ENCODE measurements around the gene BNC1.
A peak's percentile ranks its signal among the peaks of the same experiment; 100 is the strongest.

BNC1 gene, protein sequence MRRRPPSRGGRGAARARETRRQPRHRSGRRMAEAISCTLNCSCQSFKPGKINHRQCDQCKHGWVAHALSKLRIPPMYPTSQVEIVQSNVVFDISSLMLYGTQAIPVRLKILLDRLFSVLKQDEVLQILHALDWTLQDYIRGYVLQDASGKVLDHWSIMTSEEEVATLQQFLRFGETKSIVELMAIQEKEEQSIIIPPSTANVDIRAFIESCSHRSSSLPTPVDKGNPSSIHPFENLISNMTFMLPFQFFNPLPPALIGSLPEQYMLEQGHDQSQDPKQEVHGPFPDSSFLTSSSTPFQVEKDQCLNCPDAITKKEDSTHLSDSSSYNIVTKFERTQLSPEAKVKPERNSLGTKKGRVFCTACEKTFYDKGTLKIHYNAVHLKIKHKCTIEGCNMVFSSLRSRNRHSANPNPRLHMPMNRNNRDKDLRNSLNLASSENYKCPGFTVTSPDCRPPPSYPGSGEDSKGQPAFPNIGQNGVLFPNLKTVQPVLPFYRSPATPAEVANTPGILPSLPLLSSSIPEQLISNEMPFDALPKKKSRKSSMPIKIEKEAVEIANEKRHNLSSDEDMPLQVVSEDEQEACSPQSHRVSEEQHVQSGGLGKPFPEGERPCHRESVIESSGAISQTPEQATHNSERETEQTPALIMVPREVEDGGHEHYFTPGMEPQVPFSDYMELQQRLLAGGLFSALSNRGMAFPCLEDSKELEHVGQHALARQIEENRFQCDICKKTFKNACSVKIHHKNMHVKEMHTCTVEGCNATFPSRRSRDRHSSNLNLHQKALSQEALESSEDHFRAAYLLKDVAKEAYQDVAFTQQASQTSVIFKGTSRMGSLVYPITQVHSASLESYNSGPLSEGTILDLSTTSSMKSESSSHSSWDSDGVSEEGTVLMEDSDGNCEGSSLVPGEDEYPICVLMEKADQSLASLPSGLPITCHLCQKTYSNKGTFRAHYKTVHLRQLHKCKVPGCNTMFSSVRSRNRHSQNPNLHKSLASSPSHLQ

DNA sequence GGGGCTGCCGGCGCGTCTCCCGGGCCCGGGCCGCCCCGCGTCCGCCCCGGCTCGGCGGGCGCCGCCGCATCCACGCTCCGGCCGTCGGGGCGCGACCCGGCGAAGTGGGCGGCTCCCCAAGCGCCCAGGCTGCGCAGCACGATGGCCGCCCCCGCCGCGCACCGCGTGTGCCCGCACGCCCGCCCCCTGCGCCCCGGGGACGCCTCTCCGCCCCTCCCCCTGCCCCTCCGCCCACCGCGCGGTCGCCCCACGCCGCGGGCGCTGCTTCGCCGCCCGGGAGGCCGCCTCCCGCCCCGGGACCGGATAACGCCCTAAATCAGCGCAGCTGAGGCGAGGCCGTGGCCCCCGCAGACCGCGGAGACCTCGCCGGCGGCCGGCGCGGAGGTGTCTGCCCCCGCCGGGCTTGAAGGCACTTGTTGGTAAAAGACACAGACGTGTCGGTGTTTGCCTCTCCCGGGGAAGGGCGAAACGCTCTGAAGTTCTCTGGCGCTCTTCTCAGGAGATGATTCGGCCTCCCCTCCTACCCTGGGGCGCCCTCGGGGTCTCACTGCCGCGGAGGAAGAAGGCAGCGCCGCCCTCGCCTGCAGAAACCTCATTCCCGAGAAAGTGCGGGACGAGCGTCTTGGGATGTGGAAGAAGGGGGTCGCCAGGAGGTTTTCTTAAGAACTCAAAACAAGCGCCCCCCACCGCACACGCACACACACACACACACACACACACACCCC is at the start of gene BNC1:
Gene BNC1, minus strand, starts transcription at position 106 of the 725 bp plus-strand sequence. Its CDS starts 36 bp downstream, at position 70.
- no peak for DNase-seq

DNA sequence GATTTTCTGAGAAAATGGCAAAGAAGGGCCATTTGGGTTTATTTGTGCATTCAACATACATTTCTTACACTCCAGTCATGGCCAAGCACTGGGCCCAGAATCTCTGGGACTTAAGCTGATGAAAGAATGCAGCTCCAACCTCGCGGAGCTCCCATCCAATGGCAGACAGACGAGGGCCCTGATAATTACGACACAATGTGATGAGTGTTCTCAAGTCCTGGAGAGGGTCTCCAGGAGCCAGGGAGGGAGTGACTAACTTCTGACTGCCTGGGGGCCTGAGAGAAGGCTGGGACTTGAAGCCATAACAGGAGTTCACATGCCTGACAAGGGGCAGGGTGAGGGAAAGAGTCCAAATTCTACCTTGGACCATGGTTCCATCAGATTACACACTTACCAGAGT is 42.6 kb upstream of the BNC1 start:
- no peak for DNase-seq

DNA sequence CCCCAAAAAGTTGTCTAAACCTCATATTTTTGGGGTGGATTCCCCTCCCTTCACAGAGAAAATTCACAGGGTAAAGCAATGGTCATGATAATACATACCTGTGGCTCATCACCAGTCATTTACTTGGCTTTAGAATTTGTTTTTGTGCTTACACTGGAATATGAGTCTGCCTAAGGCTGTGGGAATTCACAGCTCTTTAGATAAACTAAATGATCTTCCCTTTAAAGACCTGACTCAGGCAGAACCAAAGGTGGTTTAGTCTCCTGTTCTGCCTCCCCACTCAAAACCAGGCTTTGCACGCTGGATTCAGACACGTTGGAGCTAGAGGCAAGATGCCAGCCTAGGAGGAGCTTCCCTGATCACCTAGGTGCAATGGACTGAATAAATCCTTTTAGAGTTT is 40.3 kb upstream of the BNC1 start:
- no peak for DNase-seq

DNA sequence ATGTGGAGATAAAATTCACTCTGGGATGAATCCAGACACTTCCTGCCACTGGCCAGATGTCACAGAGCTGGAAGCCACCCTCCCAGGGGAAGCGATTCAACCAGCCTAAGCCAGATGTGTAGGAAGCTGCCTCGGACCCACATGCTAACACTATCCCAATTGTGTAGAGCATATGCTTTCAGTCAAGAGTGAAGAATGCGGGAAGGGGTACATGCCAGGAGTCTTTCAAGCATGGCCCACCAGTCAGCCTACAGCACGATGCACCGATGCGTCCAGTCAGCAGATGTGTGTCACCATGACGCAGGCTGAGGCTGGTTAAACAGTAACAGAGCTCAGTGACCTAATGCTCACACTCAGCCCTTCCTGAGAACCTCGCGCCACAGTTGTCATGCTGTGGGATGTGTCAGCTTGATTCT is 38.8 kb upstream of the BNC1 start:
- no peak for DNase-seq

DNA sequence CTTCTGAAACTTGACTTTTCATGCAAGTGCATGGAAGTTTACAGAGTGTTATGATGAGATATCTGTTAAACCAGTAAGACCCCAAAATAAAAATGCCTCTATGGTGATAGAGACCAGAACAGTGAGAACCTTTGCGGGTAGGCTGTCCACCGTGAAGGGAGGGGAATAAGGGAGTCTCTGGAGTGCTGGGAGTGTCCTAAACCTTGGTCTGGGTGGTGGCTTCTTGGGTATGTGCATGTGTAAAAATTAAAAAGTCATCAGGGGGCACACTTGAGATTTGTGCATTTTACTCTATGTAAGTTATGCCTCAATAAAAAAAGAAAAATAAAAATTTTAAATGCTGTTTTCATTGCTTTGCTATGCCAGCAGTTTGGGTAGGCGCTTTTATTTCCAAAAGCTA is 38.2 kb upstream of the BNC1 start:
- DNase-seq, result no peak

DNA sequence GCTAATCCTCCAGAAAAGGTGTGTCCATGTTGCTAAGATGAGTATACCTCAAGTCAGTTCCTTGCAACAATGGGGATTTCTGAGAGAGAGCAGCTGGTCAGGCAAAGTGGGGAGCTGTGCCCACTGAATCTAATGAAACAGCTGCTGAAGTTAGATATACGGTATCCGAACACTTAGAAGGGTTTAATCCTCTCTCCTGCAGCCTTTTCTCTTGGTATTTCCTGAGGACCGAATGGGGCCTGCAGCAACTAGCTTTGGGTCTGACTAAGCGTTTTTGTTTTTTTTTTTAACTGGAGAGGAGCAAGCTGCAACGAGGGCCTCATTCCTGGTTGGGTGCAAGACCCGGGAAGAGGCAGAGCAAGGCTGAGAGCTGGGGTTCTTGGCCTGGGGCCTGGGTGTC is 37.6 kb upstream of the BNC1 start:
- no peak for DNase-seq

DNA sequence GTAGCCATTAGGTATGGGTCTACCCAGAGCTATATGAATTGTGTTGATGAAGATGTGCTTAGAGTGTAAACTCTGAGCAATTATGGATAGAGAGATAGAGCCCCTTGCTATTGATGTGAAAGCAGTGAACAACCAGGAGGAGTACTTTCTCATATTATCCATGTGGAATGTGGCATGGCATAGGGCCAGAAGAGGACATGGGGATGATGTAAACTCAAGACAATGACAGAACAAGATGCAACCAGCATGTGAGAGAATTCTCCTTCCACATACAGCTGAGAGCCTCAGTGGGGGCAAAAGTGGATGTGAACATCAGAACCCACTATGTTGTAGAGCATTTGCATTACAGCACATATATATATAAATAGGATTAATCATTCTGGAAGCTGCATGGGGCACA is 36.4 kb upstream of the BNC1 start:
- DNase-seq, result no peak

DNA sequence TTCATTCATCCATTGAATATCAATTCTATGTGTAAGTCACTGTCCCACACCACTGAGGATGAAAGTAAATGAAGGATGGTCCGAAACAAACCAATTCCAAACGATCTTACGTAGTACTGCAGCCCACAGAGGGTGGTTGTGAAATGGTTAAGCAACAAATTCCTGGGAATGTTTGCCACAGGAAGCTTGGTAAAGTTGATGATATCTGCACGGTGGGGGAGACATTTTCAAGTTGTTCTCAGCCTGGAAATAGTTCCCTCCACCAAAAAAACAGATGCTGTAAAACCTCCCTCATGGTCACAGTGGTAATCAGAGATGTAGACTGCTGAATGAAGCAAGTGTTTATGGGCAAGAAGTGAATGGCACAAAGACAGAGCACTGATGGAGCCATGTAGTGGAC is 35.9 kb upstream of the BNC1 start:
- DNase-seq, result no peak

DNA sequence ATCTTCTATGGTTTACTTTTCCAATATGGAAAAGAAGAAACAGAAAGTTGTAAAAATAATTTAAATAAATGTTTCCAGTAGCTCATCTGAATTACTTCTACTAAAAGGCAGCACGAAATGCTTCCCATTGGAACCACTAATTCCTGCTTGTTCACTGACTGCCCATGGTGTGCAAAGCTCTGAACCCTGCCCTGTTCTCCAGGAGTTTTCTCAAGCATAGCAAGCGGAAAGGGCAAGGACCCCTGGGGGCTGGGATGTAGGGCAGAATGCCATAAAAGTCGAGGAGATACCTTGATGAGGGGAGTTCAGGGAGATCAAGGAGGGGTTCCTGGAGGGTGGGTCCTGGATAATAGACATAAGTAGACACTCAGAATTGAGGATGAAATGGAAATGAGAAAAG is 35.3 kb upstream of the BNC1 start:
- DNase-seq, result no peak

DNA sequence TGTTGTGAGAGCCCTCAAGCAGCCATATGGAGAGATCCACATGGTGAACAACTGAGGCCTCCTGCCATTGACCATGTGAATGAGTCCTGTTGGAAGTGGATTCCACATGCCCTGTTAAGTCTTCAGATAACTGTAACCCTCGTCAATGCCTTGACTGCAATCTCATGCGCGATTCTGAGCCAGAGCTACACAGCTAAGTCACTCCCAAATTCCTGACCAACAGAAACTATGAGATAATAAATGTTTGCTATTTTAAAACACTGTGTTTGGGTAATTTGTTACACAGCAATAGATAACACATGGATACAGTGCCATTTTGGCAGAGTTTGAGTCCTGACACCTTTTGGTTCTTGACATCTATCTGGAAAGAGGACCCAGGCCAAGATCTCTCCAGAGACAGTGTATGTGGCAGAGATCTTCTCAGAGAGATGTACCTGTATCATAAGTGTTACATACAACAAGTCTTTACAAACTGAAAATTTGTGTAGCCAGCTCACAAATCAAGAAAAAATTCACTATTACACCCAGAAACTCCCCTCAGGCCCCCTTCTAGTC is 34.5 kb upstream of the BNC1 start:
- no peak for DNase-seq

DNA sequence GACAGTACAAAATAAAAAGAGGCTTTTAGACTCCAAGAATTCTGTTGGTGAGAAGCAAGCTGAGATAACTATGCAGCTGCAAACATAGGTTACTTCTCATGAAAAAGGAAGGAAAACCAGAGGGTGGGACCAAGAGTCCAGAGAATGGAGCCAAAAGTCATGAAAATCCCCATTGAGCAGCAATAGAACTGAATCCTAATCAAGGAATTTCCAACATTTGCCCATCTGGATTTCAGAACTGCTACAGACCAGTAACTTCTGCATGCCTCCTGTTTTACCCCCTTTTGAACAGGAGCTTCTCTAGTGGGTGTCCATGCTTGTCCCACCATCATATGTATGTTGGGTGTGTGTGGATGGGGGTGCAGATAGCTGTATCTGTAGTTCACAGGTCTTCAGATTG is 33.6 kb upstream of the BNC1 start:
- DNase-seq, result peak; percentile 60 to 61

DNA sequence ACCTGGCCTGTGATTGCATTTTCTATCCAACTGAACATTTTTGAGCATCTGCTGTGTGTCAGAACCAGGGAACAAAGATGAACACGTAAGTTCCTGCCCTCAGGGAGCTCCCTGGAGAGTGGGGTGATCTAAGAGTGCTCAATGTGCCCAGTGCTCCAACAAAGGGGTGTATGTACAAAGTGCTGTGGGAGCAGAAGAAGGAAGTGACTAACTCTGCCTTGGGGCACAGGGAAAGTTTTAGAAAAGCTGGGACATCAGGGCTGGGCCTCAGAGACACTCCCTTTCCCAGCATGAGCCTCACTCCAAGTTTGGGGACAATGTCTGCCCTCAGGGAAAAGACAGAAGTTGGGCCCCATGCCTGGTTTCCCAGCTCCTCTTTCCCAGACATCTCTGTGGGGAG is 27.6 kb upstream of the BNC1 start:
- DNase-seq, result no peak

DNA sequence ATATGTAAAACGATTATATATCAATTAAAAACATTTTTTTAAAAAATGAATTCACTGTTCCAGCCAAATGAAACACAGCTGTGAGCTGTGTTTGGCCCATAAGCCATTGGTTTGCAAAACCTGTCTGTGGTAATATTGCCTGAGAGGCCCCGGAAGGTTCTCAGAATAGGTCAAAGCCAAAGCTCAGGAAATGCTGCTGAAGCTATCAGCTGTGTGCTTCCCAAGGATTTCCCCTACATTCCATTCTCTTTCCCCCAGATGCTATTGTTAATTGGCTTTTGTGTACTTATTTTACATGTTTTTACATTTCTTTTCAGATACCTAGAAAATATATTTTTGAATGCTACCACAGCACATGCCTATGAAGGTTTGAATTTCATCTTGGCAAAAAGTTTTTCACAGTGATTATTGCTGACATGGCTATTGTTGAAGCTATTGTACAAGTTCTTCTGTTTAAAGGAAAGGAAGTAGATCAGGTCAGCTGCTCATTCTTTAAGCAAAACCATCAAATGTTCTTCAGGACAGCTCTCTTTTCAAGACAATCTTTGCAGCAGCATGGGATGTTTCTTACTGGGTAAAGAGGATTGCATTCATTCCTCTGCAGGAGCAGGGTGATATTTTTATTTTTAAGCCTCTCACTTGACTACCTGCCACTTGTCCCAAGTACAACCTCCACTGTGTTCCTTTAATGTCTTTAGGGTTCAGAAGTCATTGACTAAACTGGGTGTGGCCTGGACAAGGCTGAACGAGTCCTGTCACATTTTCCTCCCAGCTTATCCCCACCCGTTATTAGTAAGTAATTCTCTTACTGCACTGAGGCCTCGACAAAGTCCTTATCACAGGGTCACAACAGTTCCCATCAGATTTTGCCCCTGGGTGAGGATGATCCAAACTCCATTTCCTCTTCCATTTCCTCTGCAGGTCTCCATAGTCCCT is 26.3 kb upstream of the BNC1 start:
- DNase-seq, result no peak

DNA sequence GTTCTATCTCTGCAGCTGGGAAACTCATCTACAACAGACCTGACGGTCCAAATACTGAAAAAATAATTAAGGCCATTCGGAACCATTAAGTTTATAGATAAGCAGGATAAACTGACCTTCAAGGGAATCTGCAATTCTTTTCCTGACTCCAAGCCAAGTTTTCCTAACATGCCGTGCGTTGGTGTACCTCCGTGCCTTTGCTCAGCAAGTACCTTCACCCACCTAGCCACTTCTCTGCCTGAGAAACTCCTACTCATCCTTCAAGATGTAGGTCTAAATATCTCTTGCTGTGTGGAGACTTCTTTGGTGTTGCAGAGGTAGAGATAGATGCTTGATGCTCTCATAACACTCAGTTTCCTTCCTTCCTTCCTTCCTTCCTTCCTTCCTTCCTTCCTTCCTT is 24.2 kb upstream of the BNC1 start:
- DNase-seq, result no peak

DNA sequence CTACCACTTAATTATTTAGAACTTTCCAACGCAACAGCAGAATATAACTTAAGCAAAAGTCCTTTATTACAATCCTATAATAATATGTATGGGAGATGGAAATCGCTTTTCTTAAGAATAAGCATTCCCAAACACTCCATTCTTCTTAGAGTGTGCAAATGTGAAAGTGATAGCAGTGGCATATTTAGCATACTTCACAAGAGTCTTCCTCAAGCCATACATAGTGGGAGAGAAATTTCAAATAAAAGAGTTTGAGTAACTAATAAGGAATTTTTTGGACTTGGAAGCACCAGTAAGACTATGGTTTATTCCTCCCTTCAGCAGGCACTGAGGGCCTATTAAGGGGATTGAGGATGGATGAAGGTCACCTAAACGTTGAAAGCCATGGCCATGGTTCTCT is 22.1 kb upstream of the BNC1 start:
- DNase-seq, result no peak

DNA sequence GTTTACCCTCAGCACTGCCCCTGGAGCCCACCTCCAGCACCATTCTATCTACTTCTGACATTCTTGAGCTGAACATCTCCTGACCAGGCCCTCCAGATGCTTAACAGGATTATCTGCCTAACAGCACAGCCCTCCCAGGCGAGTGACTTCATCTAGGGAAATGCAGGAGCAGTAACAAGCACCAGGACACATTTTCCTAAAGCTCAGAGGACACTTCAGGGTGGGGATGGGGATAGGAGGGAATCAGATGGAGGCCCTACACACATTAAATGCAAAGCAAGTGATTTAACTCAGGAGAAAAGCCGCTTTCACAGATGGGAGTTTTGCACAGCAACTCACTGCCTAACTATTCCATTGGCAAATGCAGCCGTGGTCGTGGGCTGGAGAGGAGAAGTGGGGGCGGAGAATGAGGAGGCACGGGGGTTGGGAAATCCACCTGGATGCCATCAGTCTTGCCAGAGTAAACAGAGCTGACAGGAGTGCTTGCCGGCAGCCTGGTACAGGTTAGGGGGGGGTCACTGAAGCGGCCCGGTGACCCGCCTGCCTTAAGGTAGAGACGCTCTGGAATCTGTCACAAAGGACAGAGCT is 21.3 kb upstream of the BNC1 start:
- DNase-seq, result no peak

DNA sequence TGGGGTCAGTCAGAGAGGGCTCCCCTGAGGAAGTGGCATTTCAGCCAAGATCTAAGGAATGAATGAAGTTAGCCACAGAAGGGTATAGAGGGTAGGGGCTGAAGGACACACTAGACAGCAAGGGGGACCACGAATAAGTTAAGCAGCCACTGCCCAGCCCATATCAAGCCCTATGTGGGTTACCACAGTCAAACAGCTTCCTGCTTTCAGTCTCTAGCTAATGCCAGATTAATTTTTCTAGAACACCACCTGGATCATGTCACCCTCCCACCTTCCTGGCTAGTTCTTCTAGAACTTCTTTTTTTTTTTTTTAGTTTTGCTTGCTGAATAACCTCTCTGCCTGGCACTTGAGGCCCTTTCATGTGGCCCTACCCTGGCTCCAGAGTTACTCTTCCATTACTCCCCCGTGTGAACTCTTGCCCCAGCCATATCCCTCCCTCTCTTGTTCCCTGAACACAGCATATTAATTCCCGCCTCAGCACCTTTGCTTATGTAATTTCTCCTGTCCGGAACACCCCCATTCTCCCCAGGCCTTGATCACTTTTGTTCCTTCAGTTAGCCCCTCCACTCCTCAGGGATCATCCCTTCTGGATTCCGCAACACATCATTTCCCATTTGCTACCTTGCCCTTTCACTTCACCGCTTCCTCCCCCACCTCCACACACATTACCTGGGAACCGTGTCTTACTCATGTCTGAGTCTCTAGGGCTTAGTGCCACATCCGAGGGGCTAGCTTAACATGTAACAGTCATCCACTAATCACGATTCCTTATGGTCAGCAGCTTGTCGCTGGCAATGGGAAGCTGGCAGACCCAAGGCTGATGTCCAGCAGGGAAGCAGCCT is 20.6 kb upstream of the BNC1 start:
- DNase-seq, result no peak

DNA sequence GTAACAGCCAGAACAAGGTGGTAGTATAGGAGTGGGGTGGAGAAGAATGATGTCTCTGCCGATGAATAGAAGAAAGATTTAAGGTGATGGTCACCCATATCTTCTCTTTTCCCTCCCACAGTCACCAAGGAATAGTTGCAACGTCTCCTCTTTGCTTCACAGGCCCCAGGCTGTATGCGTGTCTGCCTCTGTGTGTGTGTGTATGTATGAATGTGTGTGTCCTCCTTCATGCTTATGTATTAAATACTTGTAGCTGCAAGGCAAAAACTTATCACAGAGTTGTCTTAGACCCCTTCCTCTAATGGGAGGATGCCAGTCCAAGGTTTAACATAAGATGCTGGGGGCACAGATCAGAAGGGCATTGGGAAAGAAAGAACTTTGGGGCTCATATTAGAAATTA is 19.1 kb upstream of the BNC1 start:
- no peak for DNase-seq

DNA sequence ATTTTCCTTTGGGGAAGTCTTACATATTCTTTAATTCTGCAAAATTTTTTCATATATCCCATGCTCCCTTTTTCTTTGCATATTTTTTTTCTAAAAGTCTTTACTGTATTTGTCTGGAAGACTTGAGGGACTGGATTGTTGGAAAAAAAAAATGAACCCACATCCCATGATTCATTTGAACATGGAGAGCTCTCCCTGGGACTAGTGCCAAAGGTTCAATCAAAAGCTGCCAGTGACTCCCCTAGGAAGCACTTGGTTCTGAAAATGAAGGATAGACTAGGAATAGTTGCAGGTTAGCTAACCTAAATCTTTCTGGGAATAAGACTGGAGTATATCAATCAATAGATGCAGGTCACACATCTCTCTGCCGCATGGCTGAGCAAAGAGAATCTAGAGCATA is 16.4 kb upstream of the BNC1 start:
- no peak for DNase-seq

DNA sequence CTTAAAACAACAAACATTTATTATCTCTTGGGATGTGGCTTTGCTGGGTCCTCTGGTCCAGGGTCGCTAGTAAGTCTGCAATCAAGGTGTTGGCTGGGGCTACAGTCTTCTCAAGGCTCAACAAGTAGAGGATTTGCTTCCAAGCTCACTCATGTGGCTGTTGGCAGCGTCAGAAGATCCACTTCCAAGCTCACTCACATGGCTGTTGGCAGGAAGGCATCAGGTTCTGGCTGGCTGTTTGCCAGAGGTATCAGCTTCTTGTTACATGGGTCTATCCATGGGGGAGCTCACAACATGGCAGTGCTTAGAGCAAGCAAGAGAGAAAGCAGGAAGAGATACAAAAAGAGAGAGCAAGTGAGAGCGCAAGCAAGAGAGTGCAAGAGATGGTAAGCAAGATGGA is 15.0 kb upstream of the BNC1 start:
- no peak for DNase-seq

Measured in inflammatory macrophage treated with lipopolysaccharide for 1 hour (primary cell).